Sigmoid colon (tissue), 7 donors: Measurements from ENCODE around the gene ADAMTS8. TPM values are rescaled to one million over a fixed set of nuclear protein-coding genes. Genes with fewer than 3 reads are reported as not detected.

Experiments used
- DNase-seq: peaks from one replicate; pipeline ENCODE4 v3.0.0-alpha.2; 2019
- H3K27ac ChIP-seq, 4 donors: fragments of 200-600 bp; sonication (generic); one replicate each; pipeline ENCODE4 v1.5.1; 2016 to 2019; ENCODE audit warnings: mild to moderate bottlenecking in 1 of 4
- H3K27me3 ChIP-seq, 3 donors: fragments of 200-600 bp; sonication (generic); one replicate each; pipeline ENCODE4 v1.5.1; 2019; ENCODE audit warnings: mild to moderate bottlenecking in 1 of 3
- H3K36me3 ChIP-seq, 4 donors: fragments of 200-600 bp; sonication (generic); one replicate each; pipeline ENCODE4 v1.5.1; 2016 to 2019
- H3K4me1 ChIP-seq, 4 donors: fragments of 200-600 bp; sonication (generic); one replicate each; pipeline ENCODE4 v1.5.1; 2017 to 2019
- H3K4me3 ChIP-seq, 4 donors: fragments of 200-600 bp; sonication (generic); one replicate each; pipeline ENCODE4 v1.5.1; 2017 to 2019; ENCODE audit warnings: mild to moderate bottlenecking in 2 of 4, moderate library complexity in 1 of 4
- H3K9me3 ChIP-seq, 4 donors: fragments of 200-600 bp in 3 of 4; sonication (generic) in 3 of 4; one replicate each; pipeline versions ENCODE4 v1.5.1 to v1.6.1; 2013 to 2019
- CTCF ChIP-seq, 4 experiments: fragments of 450-650 bp in 3 of 4; fragments of 200-600 bp in 1 of 4; IDR thresholded peaks; one replicate each; pipeline ENCODE4 v1.5.1; 2016 to 2019; ENCODE audit warnings: antibody characterized with exemption in 4 of 4, mild to moderate bottlenecking in 3 of 4, moderate library complexity in 2 of 4
- EP300 ChIP-seq, 4 donors: sonication (generic); formaldehyde crosslinking; IDR thresholded peaks; one replicate each; pipeline ENCODE4 v1.6.1; 2017; ENCODE audit warnings: antibody characterized with exemption in 4 of 4
- POLR2A ChIP-seq, 2 donors: fragments of 450-650 bp; IDR thresholded peaks; one replicate each; pipeline ENCODE4 v1.6.1; 2016; ENCODE audit warnings: antibody characterized with exemption in 2 of 2, mild to moderate bottlenecking in 2 of 2, moderate library complexity in 2 of 2
- POLR2AphosphoS5 ChIP-seq, 4 donors: sonication (generic); formaldehyde crosslinking; IDR thresholded peaks; one replicate each; pipeline ENCODE4 v1.6.1; 2017; ENCODE audit warnings: antibody characterized with exemption in 4 of 4
- WGBS, 2 donors: extraction: QIAGEN DNeasy Blood & Tissue Kit; methylation state at CpG; one replicate each; pipeline ENCODE4 v1.1.7; 2013; 5-methylcytosine and 5-hydroxymethylcytosine counted together
- intact Hi-C: fragments of 100-400 bp; cut with DNase I; formaldehyde crosslinking; loops from one replicate; pipeline ENCODE4 v1.15.1; 2023
- polyA plus RNA-seq, 3 donors: library from polyadenylated mRNA; stranded (reverse); fragments of 200-250 nt; gene quantifications; one replicate each; pipeline ENCODE4 v1.2.3, GENCODE V29; 2013
- total RNA-seq, 4 donors: library from RNA; depleted of rRNA; stranded (reverse); fragments of >200 nt; gene quantifications; one replicate each; pipeline ENCODE4 v1.1.0, GENCODE V29; 2016
- donor health status: healthy with polysubstance abuse.
- donor health status: Bipolar disorder and iron deficiency.
- donor health status: healthy.

ADAMTS8 gene
- total and polyA plus RNA-seq, 7 donors, result under 0.01 to 11.9 (median 4.2) TPM; not detected in 1

DNA sequence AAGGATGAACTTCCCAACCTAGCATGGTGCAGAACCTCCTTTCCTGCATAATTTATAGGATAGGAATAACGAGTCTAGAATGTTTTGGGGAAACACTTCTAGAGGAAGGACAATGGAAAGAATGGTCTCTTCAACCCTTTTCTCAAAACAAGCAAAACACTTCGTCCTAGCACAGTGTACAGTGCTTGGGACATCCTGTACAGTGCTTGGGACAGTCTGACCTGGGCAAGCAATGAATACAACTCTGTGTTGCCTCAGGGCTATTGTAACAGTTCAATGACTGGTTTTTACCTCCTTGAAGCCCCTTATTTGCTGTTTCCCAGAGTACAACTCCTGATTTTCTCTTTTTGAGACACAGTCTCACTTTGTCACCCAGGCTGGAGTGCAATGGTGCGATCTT, 1.6 kb upstream of the ADAMTS8 start:
- DNase-seq, result no peak
- TF ChIP-seq CTCF (IDR thresholded peaks at IDR 0.05) (no peak), POLR2AphosphoS5 (IDR thresholded peaks at IDR 0.05) (peak in 1 of 4 donors; percentile 14), POLR2A (IDR thresholded peaks at IDR 0.05) (no peak), EP300 (IDR thresholded peaks at IDR 0.05) (peak in 1 of 4 donors; percentile 39)
- Histone ChIP-seq H3K4me3 (no peak overlapping the region), H3K4me1 (peaks cover 0 to 39% (median 32%) of the 10 kb centered on the region in 4 donors), H3K27me3 (peaks cover 0 to 11% (median 0%) of the 10 kb centered on the region in 3 donors), H3K27ac (no peak overlapping the region), H3K9me3 (no peaks in the 10 kb centered on the region), H3K36me3 (no peaks in the 10 kb centered on the region)
- intact Hi-C loops, result no loop called here
- WGBS, 2 donors, result 56 to 68% methylated on average over 3 of the region's 3 CpGs

DNA sequence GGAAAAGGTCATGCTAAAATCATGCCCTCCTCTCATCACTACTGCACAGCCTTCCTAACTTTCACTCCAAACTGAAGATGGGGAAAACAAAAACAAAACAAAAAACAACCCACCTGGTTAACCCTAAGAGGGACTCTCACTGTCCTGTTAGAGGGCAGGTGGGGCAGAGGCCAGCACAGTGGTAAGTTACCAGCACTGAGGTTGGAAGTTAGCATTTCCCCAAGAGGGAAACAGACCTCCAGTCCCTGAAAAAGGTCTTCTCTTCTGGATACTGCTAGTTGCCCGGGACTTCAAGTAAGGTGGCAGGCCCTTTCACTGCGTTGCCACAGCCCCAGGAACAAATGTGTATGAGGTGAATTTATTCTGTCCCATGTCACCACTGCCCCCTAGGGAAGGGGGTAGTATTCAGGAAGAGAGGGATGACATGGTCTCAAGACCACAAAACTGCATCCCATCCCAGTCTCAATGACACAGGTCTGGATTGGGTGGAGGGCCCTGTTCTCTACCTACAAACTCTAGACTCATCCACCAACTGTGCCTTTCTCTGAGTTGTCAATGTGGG, 792 bp upstream of the ADAMTS8 start:
- Histone ChIP-seq H3K9me3 (no peaks in the 10 kb centered on the region), H3K27ac (peak overlapping the region in 2 of 4 donors; percentile 67 to 77), H3K4me1 (peaks cover 0 to 38% (median 31%) of the 10 kb centered on the region in 4 donors), H3K36me3 (no peaks in the 10 kb centered on the region), H3K4me3 (peak overlapping the region in 1 of 4 donors; percentile 74), H3K27me3 (peaks cover 0 to 11% (median 0%) of the 10 kb centered on the region in 3 donors)
- WGBS, 2 donors, result 65 to 71% methylated on average over 2 of the region's 2 CpGs
- TF ChIP-seq POLR2A (IDR thresholded peaks at IDR 0.05) (no peak), CTCF (IDR thresholded peaks at IDR 0.05) (no peak)
- DNase-seq, result no peak
- intact Hi-C loops, result no loop called here

DNA sequence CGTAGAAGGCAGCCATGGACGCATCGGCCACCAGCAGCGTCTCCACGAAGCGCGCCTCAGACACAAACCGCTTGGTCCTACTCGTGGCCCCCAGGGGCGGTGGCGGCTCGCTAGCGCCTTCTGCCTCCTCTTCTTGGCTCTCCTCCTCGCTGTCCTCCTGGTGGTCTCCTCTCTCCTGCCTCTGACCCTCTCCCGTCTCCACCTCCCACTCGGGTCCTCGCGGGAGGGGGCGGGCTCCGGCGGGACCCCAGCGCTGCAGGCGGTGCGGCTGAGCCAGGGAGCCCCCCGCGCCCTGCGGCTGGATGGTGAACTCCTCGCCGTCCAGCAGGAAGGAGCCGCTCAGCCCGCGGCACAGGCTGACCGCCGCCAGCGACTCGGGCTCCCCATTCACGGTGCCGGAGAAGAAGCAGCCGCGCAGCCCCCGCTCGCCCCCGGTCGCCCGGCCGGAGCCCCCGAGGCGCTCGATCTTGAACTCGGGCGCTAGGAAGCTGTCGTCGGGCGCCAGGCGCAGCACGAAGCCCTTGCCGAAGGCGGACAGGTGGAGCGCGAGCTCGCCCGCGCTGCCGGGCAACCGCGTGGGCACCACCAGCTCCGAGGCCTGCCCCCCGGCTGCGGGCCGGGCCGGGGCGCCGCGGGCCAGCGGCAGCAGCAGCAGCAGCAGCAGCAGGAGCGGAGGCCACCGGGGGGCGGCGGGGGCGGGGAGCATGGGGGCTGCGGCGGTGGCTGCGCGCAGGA, 661 bp downstream of the ADAMTS8 start:
- peaks cover 0 to 38% (median 30%) of the 10 kb centered on the region in 4 donors for H3K4me1 ChIP-seq
- H3K9me3 ChIP-seq, result no peaks in the 10 kb centered on the region
- WGBS, 2 donors, result 1 to 2% methylated on average over 84 of the region's 84 CpGs
- H3K4me3 ChIP-seq, result peak overlapping the region; percentile 43 to 74 (median 60)
- peaks cover 0 to 11% (median 0%) of the 10 kb centered on the region in 3 donors for H3K27me3 ChIP-seq
- peak; percentile 84 for DNase-seq
- intact Hi-C loops, result loop anchor here (2.0 kb wide), 3 partner anchors 37 to 215 kb away; partner anchors contain the start of gene ZBTB44
- H3K27ac ChIP-seq, result peak overlapping the region; percentile 50 to 77 (median 59)
- peak; percentile 27 to 51 (median 50) for TF ChIP-seq CTCF (IDR thresholded peaks at IDR 0.05)
- no peak for TF ChIP-seq POLR2AphosphoS5 (IDR thresholded peaks at IDR 0.05)
- TF ChIP-seq POLR2A (IDR thresholded peaks at IDR 0.05), result no peak
- no peak for TF ChIP-seq EP300 (IDR thresholded peaks at IDR 0.05)
- no peaks in the 10 kb centered on the region for H3K36me3 ChIP-seq

DNA sequence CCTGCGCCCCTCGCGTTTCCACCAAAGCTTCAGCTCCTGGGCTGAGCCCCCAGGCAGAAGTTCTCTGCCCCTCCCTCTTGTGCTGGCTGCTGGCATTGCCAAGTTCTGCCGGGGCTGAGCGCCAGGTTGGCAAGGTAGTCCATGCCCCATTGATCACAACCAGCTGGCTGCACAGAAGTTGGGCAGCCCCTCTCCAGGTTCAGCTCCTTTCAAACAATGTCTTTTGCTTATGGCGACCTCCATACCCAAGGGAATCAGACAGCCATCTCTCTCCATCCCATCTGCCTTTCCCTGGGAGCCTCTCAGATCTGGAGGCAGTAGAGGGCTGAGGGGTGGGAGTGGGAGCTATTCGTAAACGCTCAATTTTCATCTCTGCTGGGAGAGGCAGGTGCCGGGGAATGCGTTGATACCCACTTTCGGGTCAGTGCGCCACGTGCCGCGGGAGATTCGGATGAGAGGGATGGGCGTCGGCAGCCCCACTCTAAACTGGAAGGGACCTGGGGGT, 1.5 kb downstream of the ADAMTS8 start:
- no peaks in the 10 kb centered on the region for H3K9me3 ChIP-seq
- no peak for TF ChIP-seq CTCF (IDR thresholded peaks at IDR 0.05)
- TF ChIP-seq EP300 (IDR thresholded peaks at IDR 0.05), result no peak
- no peak for TF ChIP-seq POLR2AphosphoS5 (IDR thresholded peaks at IDR 0.05)
- no peak for TF ChIP-seq POLR2A (IDR thresholded peaks at IDR 0.05)
- peak overlapping the region; percentile 50 to 77 (median 59) for H3K27ac ChIP-seq
- H3K4me3 ChIP-seq, result peak overlapping the region; percentile 43 to 74 (median 60)
- no peak for DNase-seq
- no peaks in the 10 kb centered on the region for H3K36me3 ChIP-seq
- peaks cover 0 to 11% (median 0%) of the 10 kb centered on the region in 3 donors for H3K27me3 ChIP-seq
- H3K4me1 ChIP-seq, result peaks cover 0 to 37% (median 30%) of the 10 kb centered on the region in 4 donors
- WGBS, 2 donors, result 26 to 47% methylated on average over 18 of the region's 18 CpGs
- intact Hi-C loops, result loop anchor here (2.0 kb wide), 3 partner anchors 36 to 214 kb away; partner anchors contain the start of gene ZBTB44
